HepG2 (cell line): ENCODE measurements around the gene MED25. TPM values are rescaled to one million over a fixed set of nuclear protein-coding genes. Genes with fewer than 3 reads are reported as not detected.

ENCODE experiments used
- ARNT ChIP-seq: fragments of 450-650 bp; IDR thresholded peaks from 2 replicates; pipeline ENCODE4 v1.6.1; 2017
- BRD4 ChIP-seq: sonication (generic); formaldehyde crosslinking; IDR thresholded peaks from 2 replicates; pipeline ENCODE4 v1.4.0; 2020; ENCODE audit warnings: missing genetic modification reagents
- DR1 ChIP-seq: sonication (generic); formaldehyde crosslinking; IDR thresholded peaks from 2 replicates; pipeline ENCODE4 v1.8.0; 2021; ENCODE audit warnings: mild to moderate bottlenecking, missing genetic modification reagents, inconsistent platforms
- FOXA1 ChIP-seq, 2 experiments: fragments of 450-650 bp in 1 of 2; sonication (generic) in 1 of 2; formaldehyde crosslinking in 1 of 2; IDR thresholded peaks; 2 replicates each; pipeline versions ENCODE4 v1.4.0 to v1.6.1; 2016 to 2020; ENCODE audit warnings: missing genetic modification reagents in 1 of 2
- GMEB2 ChIP-seq: IDR thresholded peaks from 2 replicates; pipeline ENCODE4 v1.6.1; 2016; ENCODE audit warnings: missing biosample characterization, missing genetic modification reagents, low read depth
- KDM6A ChIP-seq: IDR thresholded peaks from 2 replicates; pipeline ENCODE4 v1.6.1; 2016; ENCODE audit warnings: low read depth
- NFAT5 ChIP-seq: sonication (generic); formaldehyde crosslinking; IDR thresholded peaks from 2 replicates; pipeline ENCODE4 v1.4.0; 2020; ENCODE audit warnings: missing genetic modification reagents
- REL ChIP-seq: sonication (generic); formaldehyde crosslinking; conservative IDR thresholded peaks from 2 replicates; pipeline ENCODE4 v1.8.0; 2022; ENCODE audit warnings: mild to moderate bottlenecking, missing genetic modification reagents, moderate library complexity
- REST ChIP-seq, 2 experiments: IDR thresholded peaks; 2 replicates each; pipeline ENCODE4 v1.6.1; 2011 to 2012; ENCODE audit warnings: low read length in 2 of 2, borderline replicate concordance in 1 of 2, low read depth in 1 of 2, mild to moderate bottlenecking in 1 of 2, moderate library complexity in 1 of 2
- REXO4 ChIP-seq: sonication (generic); formaldehyde crosslinking; IDR thresholded peaks from 2 replicates; pipeline ENCODE4 v1.8.0; 2022; ENCODE audit warnings: missing genetic modification reagents, mild to moderate bottlenecking, borderline replicate concordance
- SRSF1 ChIP-seq: fragments of 200-400 bp; formaldehyde crosslinking; optimal IDR thresholded peaks from 2 replicates; pipeline ENCODE3; 2017; ENCODE audit warnings: mild to moderate bottlenecking, low read depth, low read length, moderate library complexity
- WIZ ChIP-seq: sonication (generic); formaldehyde crosslinking; IDR thresholded peaks from 2 replicates; pipeline ENCODE4 v1.5.1; 2020; ENCODE audit warnings: mild to moderate bottlenecking, missing genetic modification reagents
- ZNF143 ChIP-seq: sonication (generic); formaldehyde crosslinking; IDR thresholded peaks from 2 replicates; pipeline ENCODE4 v1.4.0; 2020; ENCODE audit warnings: missing genetic modification reagents
- ZNF232 ChIP-seq: sonication (generic); formaldehyde crosslinking; IDR thresholded peaks from 2 replicates; pipeline ENCODE4 v1.4.0; 2020; ENCODE audit warnings: missing genetic modification reagents, borderline replicate concordance
- ZNF34 ChIP-seq: sonication (generic); formaldehyde crosslinking; IDR thresholded peaks from 2 replicates; pipeline ENCODE4 v1.4.0; 2020; ENCODE audit warnings: mild to moderate bottlenecking, missing genetic modification reagents, borderline replicate concordance
- ZNF382 ChIP-seq: sonication (generic); formaldehyde crosslinking; IDR thresholded peaks from 2 replicates; pipeline ENCODE4 v1.5.0; 2020; ENCODE audit warnings: missing genetic modification reagents, mild to moderate bottlenecking, borderline replicate concordance
- ZNF547 ChIP-seq: sonication (generic); formaldehyde crosslinking; IDR thresholded peaks from 2 replicates; pipeline ENCODE4 v1.5.1; 2020; ENCODE audit warnings: mild to moderate bottlenecking, missing genetic modification reagents
- ZNF589 ChIP-seq: sonication (generic); formaldehyde crosslinking; conservative IDR thresholded peaks from 2 replicates; pipeline ENCODE4 v1.8.0; 2022; ENCODE audit warnings: mild to moderate bottlenecking, moderate library complexity, missing genetic modification reagents
- ZNF607 ChIP-seq: sonication (generic); formaldehyde crosslinking; IDR thresholded peaks from 2 replicates; pipeline ENCODE4 v1.5.1; 2020; ENCODE audit warnings: missing genetic modification reagents, mild to moderate bottlenecking, borderline replicate concordance
- polyA plus RNA-seq, 8 experiments: library from polyadenylated mRNA; depleted of rRNA in 3 of 8; stranded (reverse) in 7 of 8; unstranded in 1 of 8; fragments of >200 nt; fragmentation: Illumina TruSeq in 4 of 8; extraction: Trizol in 4 of 8; gene quantifications; 2 replicates each; pipeline versions ENCODE4 v1.2.1 to v1.2.3, GENCODE V29; 2011 to 2016; ENCODE audit warnings: low read depth in 4 of 8, missing spikeins in 1 of 8, mixed read lengths in 1 of 8; ENCODE audit not compliant: insufficient read depth in 1 of 8
- total RNA-seq, 5 experiments: library from RNA; depleted of rRNA; stranded (reverse); fragments of >200 nt; fragmentation: Illumina TruSeq; extraction: Trizol; gene quantifications; 2 replicates each; pipeline ENCODE4 v1.2.3, GENCODE V29; 2016; ENCODE audit warnings: low read depth in 1 of 5

MED25 gene
- total and polyA plus RNA-seq, 2 of the 13 experiments (the other 11 are each of a cell fraction or from before 2014, with no cell fraction given), result 11.1 to 15.1 TPM

GRCh38 chr19:49869484-49870308, 51.6 kb downstream of the MED25 start (continued):
- no peak; the same call in 1 of the 2 replicates for TF ChIP-seq ZNF143 (CRISPR knock-in tag)
- no peak for TF ChIP-seq ZNF547 (CRISPR knock-in tag)
- TF ChIP-seq BRD4 (CRISPR knock-in tag), result peak; percentile 79; the same call in 1 of the 2 replicates
- TF ChIP-seq FOXA1 (IDR thresholded peaks at IDR 0.05), result no peak
- no peak for TF ChIP-seq FOXA1 (CRISPR knock-in tag; IDR thresholded peaks at IDR 0.05)
- no peak for TF ChIP-seq DR1 (CRISPR knock-in tag)
- TF ChIP-seq GMEB2 (CRISPR knock-in tag), result peak; percentile 0; the same call in 1 of the 2 replicates
- TF ChIP-seq WIZ (CRISPR knock-in tag), result no peak; the same call in 1 of the 2 replicates
- TF ChIP-seq ZNF232, result peak; percentile 42; the same call in 1 of the 2 replicates
- no peak for TF ChIP-seq ARNT
- no peak for TF ChIP-seq NFAT5 (CRISPR knock-in tag)
- TF ChIP-seq KDM6A (CRISPR knock-in tag), result no peak
- TF ChIP-seq ZNF607 (CRISPR knock-in tag), result no peak
- no peak for TF ChIP-seq SRSF1
- no peak for TF ChIP-seq REXO4 (CRISPR knock-in tag)
- TF ChIP-seq ZNF382 (CRISPR knock-in tag), result no peak
- TF ChIP-seq REST (IDR thresholded peaks at IDR 0.05; ENCODE audit: borderline replicate concordance in 1 of 2, low read depth in 1 of 2, low read length in 2 of 2), result no peak
- no peak for TF ChIP-seq ZNF34 (CRISPR knock-in tag)
- no peak for TF ChIP-seq REL
- TF ChIP-seq ZNF589, result 0 out of 2 replicates have a peak, but pooled peaks have one; percentile 55
